Gastrocnemius medialis (tissue), 4 donors: ENCODE measurements around the gene PDZRN3. TPM values are rescaled to one million over a fixed set of nuclear protein-coding genes. Genes with fewer than 3 reads are reported as not detected.

ENCODE experiments used
- ATAC-seq, 2 donors: fragments of 150-250 bp; one replicate each; pipeline ENCODE4 v1.9.1; 2016
- DNase-seq, 2 donors: peaks; one replicate each; pipeline ENCODE4 v3.0.0-alpha.2; 2019
- H3K27ac ChIP-seq, 4 donors: fragments of 200-600 bp; sonication (generic); 1 replicate in 1 of 4; 2 replicates in 3 of 4; pipeline ENCODE4 v1.5.1; 2016 to 2018; ENCODE audit warnings: mild to moderate bottlenecking in 2 of 4, moderate library complexity in 1 of 4
- H3K27me3 ChIP-seq, 3 donors: fragments of 200-600 bp; sonication (generic) in 2 of 3; 1 replicate in 1 of 3; 2 replicates in 2 of 3; pipeline versions ENCODE4 v1.5.1 to v1.6.0; 2016 to 2019; ENCODE audit warnings: mild to moderate bottlenecking in 1 of 3, moderate library complexity in 1 of 3
- H3K36me3 ChIP-seq, 2 donors: fragments of 200-600 bp; sonication (generic) in 1 of 2; one replicate each; pipeline ENCODE4 v1.5.1; 2017 to 2018
- H3K4me1 ChIP-seq, 2 donors: fragments of 200-600 bp; sonication (generic) in 1 of 2; one replicate each; pipeline ENCODE4 v1.5.1; 2016 to 2017; ENCODE audit warnings: mild to moderate bottlenecking in 2 of 2
- H3K4me3 ChIP-seq, 4 donors: fragments of 200-600 bp; sonication (generic) in 3 of 4; 1 replicate in 1 of 4; 2 replicates in 3 of 4; pipeline ENCODE4 v1.5.1; 2016 to 2019; ENCODE audit warnings: mild to moderate bottlenecking in 2 of 4
- H3K9me3 ChIP-seq, 3 donors: fragments of 200-600 bp; sonication (generic) in 2 of 3; 1 replicate in 1 of 3; 2 replicates in 2 of 3; pipeline ENCODE4 v1.5.1; 2016 to 2019
- POLR2A ChIP-seq, 2 donors: fragments of 450-650 bp; IDR thresholded peaks; one replicate each; pipeline ENCODE4 v1.6.1; 2017; ENCODE audit warnings: antibody characterized with exemption in 2 of 2, mild to moderate bottlenecking in 2 of 2, moderate library complexity in 2 of 2
- in situ Hi-C, 4 donors: fragments of 200-750 bp; cut with MboI; loops; one replicate each; pipeline versions ENCODE4 v1.15.0 to v1.8.0; 2017; ENCODE audit warnings: low sequenced_read_pairs in 4 of 4
- intact Hi-C: fragments of 100-400 bp; cut with DNase I; formaldehyde crosslinking; loops from one replicate; pipeline ENCODE4 v1.15.1; 2023; ENCODE audit warnings: low total_unique reads
- total RNA-seq, 4 donors: library from RNA; depleted of rRNA; stranded (reverse); fragments of >200 nt; gene quantifications; one replicate each; pipeline versions ENCODE4 v1.1.0 to v1.2.3, GENCODE V29; 2016
- TF ChIP-seq, protein P1 (sequence below), 5 experiments: fragments of 450-650 bp in 3 of 5; fragments of 200-600 bp in 2 of 5; sonication (generic) in 2 of 5; IDR thresholded peaks in 4 of 5; conservative IDR thresholded peaks in 1 of 5; 1 replicate in 4 of 5; 2 replicates in 1 of 5; pipeline ENCODE4 v1.5.1; 2016 to 2019; ENCODE audit warnings: antibody characterized with exemption in 5 of 5, mild to moderate bottlenecking in 3 of 5, moderate library complexity in 3 of 5

The PDZRN3 gene
- total RNA-seq, 4 donors from 2014 or later: 9.1 to 30.3 (median 24.7) TPM

DNA sequence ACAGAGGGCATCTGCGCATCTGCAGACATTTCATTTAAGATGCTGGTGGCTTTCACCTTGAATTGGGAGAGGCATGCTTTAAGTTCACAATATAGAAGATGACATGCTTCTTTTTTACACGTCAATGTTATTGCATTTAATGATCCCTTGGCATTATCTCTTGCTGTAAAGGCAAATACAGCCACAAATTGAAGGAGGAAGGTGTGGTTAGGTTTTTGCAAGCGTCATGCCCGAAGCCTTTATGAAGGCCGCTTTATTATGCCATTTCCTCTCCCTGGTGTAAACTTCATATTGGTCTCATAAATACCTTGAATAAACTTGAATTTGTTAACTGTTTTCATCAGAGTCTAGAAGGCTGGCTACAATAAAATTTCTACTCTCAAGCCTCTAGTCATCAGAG is 212.7 kb downstream of the PDZRN3 start:
- Histone ChIP-seq H3K4me1 (peaks cover 26 to 34% of the 10 kb centered on the region in 2 donors), H3K9me3 (no peaks in the 10 kb centered on the region), H3K27me3 (no peaks in the 10 kb centered on the region), H3K27ac (no peak overlapping the region), H3K4me3 (no peak overlapping the region), H3K36me3 (no peaks in the 10 kb centered on the region)
- DNase-seq (no peak), ATAC-seq (no peak)
- TF ChIP-seq, protein P1, sequence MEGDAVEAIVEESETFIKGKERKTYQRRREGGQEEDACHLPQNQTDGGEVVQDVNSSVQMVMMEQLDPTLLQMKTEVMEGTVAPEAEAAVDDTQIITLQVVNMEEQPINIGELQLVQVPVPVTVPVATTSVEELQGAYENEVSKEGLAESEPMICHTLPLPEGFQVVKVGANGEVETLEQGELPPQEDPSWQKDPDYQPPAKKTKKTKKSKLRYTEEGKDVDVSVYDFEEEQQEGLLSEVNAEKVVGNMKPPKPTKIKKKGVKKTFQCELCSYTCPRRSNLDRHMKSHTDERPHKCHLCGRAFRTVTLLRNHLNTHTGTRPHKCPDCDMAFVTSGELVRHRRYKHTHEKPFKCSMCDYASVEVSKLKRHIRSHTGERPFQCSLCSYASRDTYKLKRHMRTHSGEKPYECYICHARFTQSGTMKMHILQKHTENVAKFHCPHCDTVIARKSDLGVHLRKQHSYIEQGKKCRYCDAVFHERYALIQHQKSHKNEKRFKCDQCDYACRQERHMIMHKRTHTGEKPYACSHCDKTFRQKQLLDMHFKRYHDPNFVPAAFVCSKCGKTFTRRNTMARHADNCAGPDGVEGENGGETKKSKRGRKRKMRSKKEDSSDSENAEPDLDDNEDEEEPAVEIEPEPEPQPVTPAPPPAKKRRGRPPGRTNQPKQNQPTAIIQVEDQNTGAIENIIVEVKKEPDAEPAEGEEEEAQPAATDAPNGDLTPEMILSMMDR (IDR thresholded peaks at IDR 0.05 in 4 of 5, conservative IDR thresholded peaks at IDR 0.05 in 1 of 5): no peak
- no peak for TF ChIP-seq POLR2A (IDR thresholded peaks at IDR 0.05)
- in situ Hi-C loops (no loop called here), intact Hi-C loops (no loop called here)

DNA sequence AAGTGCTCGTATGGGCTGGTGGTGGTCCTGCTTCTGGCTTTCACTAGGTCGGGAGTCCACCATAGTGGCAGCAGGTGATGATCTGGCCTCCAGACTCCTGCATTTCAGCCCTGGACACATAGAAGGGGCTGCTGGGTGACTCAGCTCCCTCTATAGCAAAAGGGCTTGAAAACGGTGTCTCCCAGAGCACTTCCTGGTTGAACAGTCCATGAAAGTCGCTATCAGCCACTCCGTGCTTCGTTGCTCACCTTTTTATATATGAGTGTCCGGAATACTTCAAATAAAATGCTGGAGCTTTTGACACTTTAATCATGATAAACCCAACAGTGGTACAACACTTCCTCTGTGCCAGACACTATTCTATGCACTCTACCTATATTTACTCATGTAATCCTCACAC is 213.2 kb downstream of the PDZRN3 start:
- no peaks in the 10 kb centered on the region for H3K27me3 ChIP-seq
- in situ Hi-C loops: no loop called here
- intact Hi-C loops: no loop called here
- no peak for ATAC-seq
- H3K9me3 ChIP-seq: no peaks in the 10 kb centered on the region
- H3K4me3 ChIP-seq: no peak overlapping the region
- H3K27ac ChIP-seq: no peak overlapping the region
- peaks cover 31 to 38% of the 10 kb centered on the region in 2 donors for H3K4me1 ChIP-seq
- no peak for TF ChIP-seq POLR2A (IDR thresholded peaks at IDR 0.05)
- TF ChIP-seq, protein P1 (IDR thresholded peaks at IDR 0.05 in 4 of 5, conservative IDR thresholded peaks at IDR 0.05 in 1 of 5): no peak
- no peaks in the 10 kb centered on the region for H3K36me3 ChIP-seq
- DNase-seq: no peak

DNA sequence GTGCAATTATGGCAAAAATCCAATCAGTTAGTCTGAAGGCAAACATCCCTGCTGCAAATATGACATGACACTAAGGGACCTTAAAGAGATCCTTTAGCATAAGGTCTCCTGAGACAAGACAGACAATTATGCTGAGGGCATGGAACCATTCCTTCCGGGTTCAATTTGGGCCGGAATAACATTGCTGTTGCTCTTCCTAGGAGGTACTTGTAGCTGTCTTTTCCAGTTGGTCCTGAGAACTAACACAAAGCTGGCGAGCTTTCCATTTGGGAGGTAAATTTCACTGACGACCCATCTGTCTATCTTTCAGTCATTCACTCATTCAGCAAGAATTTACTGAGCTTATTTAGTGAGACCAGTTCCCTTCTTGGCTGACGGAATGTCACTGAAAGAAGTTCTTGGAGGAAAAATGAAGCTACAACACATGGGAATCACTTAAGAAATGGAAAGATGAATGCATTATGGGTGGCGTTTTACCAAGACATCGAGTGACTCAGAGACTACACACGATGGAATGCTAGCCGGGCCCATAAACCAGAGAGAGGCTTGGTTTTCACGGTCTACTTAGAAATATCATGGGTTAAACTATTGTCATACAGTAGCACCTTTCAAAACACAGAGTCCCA is 215.5 kb downstream of the PDZRN3 start:
- Histone ChIP-seq H3K4me1 (peaks cover 51 to 61% of the 10 kb centered on the region in 2 donors), H3K9me3 (no peaks in the 10 kb centered on the region), H3K36me3 (no peaks in the 10 kb centered on the region), H3K27ac (no peak overlapping the region), H3K4me3 (no peak overlapping the region), H3K27me3 (no peaks in the 10 kb centered on the region)
- in situ Hi-C loops: no loop called here
- DNase-seq: no peak
- intact Hi-C loops: no loop called here
- TF ChIP-seq, protein P1 (IDR thresholded peaks at IDR 0.05 in 4 of 5, conservative IDR thresholded peaks at IDR 0.05 in 1 of 5): no peak
- TF ChIP-seq POLR2A (IDR thresholded peaks at IDR 0.05): no peak
- no peak for ATAC-seq

DNA sequence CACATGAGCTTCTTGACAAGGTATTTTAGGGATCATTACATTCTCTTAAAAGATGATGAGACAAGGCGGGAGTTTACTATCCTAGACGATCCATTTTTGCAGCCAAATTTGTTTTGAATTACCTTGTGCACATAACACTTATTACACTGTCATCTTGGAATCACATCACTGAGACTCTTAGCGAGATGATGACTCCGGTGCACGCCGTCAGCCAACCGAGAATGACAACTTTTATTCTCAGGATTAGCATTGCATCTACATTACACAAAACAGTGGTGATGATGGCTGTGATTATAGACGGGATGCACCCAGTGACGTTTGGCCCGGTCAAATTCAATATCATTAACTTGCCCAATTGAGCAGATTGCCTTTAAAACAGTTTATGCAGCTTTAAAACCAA is 216.1 kb downstream of the PDZRN3 start:
- in situ Hi-C loops (no loop called here), intact Hi-C loops (no loop called here)
- TF ChIP-seq POLR2A (IDR thresholded peaks at IDR 0.05): no peak
- DNase-seq (no peak), ATAC-seq (no peak)
- peaks cover 52 to 62% of the 10 kb centered on the region in 2 donors for H3K4me1 ChIP-seq
- no peak overlapping the region for H3K4me3 ChIP-seq
- no peak overlapping the region for H3K27ac ChIP-seq
- no peaks in the 10 kb centered on the region for H3K27me3 ChIP-seq
- H3K9me3 ChIP-seq: no peaks in the 10 kb centered on the region
- no peaks in the 10 kb centered on the region for H3K36me3 ChIP-seq

DNA sequence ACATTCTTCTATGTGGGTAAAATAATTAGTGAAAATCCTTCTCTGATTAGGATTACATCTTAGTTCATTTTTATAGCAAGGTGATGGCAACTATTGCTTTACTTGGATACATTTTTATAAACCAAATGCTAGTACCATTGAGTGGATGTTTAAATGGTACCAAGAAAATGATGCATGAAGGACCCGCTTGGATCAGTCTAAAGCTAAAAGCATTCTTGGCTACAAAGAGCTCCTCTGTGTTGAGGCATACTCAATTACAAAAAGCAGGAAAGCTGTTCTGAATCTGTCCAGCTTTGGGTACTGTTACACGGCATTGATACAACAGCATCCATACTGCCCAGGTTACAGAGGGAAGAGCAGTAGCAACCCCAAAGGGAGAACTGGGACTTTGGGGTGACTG is 217.2 kb downstream of the PDZRN3 start:
- Histone ChIP-seq H3K9me3 (no peaks in the 10 kb centered on the region), H3K36me3 (no peaks in the 10 kb centered on the region), H3K27me3 (no peaks in the 10 kb centered on the region), H3K4me3 (no peak overlapping the region), H3K4me1 (peaks cover 52 to 62% of the 10 kb centered on the region in 2 donors), H3K27ac (no peak overlapping the region)
- intact Hi-C loops: no loop called here
- ATAC-seq (no peak), DNase-seq (no peak)
- TF ChIP-seq, protein P1 (IDR thresholded peaks at IDR 0.05 in 4 of 5, conservative IDR thresholded peaks at IDR 0.05 in 1 of 5): no peak
- no peak for TF ChIP-seq POLR2A (IDR thresholded peaks at IDR 0.05)
- in situ Hi-C loops: no loop called here
